ENCODE results near the gene UGDH. TPM values are rescaled to one million over a fixed set of nuclear protein-coding genes. Genes with fewer than 3 reads are reported as not detected.

The UGDH gene
- total and polyA plus RNA-seq, 9 of the 15 experiments (the other 6 are each of a cell fraction or from before 2014, with no cell fraction given), result 5.5 to 21.7 (median 16.2) TPM

- TF ChIP-seq ZNF318 (IDR thresholded peaks at IDR 0.05; ENCODE audit: borderline replicate concordance in 1 of 2, low read depth in 1 of 2) (no peak), PHF8 (IDR thresholded peaks at IDR 0.05; ENCODE audit: borderline replicate concordance, low read length) (peak; percentile 98; the same call in 1 of the 2 replicates), EP300 (IDR thresholded peaks at IDR 0.05; ENCODE audit: low read length) (peak; percentile 23; the same call in 1 of the 2 replicates), TAF7 (tag; IDR thresholded peaks at IDR 0.05) (0 out of 2 replicates have a peak, but pooled peaks have one; percentile 35), KLF1 (tag; IDR thresholded peaks at IDR 0.05) (no peak; the same call in none of the 2 replicates), HNRNPL (IDR thresholded peaks at IDR 0.05; ENCODE audit: low read depth, low read length) (0 out of 2 replicates have a peak, but pooled peaks have one; percentile 18), PCBP1 (IDR thresholded peaks at IDR 0.05; ENCODE audit: low read depth, low read length, poor library complexity, severe bottlenecking) (peak; percentile 76), FOS (IDR thresholded peaks at IDR 0.05; ENCODE audit: extremely low read depth, insufficient read length) (no peak), ZNF707 (CRISPR knock-in tag; conservative IDR thresholded peaks at IDR 0.05) (no peak), TAF15 (IDR thresholded peaks at IDR 0.05; ENCODE audit: low read depth, low read length) (no peak), FOXA1 (IDR thresholded peaks at IDR 0.05; ENCODE audit: borderline replicate concordance) (no peak), SNIP1 (IDR thresholded peaks at IDR 0.05; ENCODE audit: low read depth) (no peak), TCF15 (CRISPR knock-in tag; IDR thresholded peaks at IDR 0.05) (no peak), CHAMP1 (IDR thresholded peaks at IDR 0.05) (no peak), NFIX (CRISPR knock-in tag; IDR thresholded peaks at IDR 0.05; ENCODE audit: low read depth) (no peak), MYC (IDR thresholded peaks at IDR 0.05; ENCODE audit: low read depth, low read length) (peak; percentile 90), MYC (CRISPR knock-in tag; IDR thresholded peaks at IDR 0.05; ENCODE audit: borderline replicate concordance, low read depth) (peak; percentile 72; the same call in 1 of the 2 replicates)
Observed at GRCh38 chr4:39527296-39528060, at the start of gene UGDH (continued).
